AG08396 (cell line): ENCODE data around the gene RMP24.
"Not testable (repeated sequence)": the region's sequence is repeated elsewhere in the genome, so short reads cannot be mapped to it uniquely, and the experiment has no call there.

ENCODE experiments used
- DNase-seq: peaks from one replicate; pipeline ENCODE4 v3.0.0; 2012; ENCODE audit warnings: low spot score, mixed read lengths

The RMP24 gene

DNA sequence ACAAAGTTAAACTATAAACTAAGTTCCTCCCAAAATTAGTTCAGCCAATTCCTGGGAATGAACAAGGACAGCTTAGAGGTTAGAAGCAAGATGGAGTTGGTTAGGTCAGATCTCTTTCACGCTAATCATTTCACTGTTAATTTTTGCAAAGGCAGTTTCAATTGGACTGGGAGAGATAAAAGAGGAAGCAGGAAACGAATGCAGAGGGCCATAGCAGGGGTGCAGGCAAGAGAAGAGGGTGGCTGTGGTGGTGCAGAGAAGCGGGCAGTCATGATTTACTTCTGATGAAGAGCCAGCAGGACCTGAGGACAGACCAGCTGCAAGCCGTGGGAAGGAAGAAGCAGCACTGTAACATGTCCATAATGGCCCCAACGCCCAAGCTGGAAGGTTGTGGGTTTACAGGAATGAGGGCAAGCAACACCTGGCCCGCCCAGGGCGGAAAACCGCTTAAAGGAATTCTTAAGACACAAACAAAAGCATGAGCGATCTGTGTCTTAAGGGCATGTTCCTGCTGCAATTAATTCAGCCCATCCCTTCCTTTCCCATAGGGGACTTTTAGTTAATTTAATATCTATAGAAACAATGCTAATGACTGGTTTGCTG, 4.1 kb upstream of the RMP24 start:
- no peak for DNase-seq

GRCh38 chr18:35969676-35970075, 2.8 kb upstream of the RMP24 start:
- no peak for DNase-seq

- DNase-seq: no peak
Observed at GRCh38 chr18:35971661-35972196, 750 bp upstream of the RMP24 start.

DNA sequence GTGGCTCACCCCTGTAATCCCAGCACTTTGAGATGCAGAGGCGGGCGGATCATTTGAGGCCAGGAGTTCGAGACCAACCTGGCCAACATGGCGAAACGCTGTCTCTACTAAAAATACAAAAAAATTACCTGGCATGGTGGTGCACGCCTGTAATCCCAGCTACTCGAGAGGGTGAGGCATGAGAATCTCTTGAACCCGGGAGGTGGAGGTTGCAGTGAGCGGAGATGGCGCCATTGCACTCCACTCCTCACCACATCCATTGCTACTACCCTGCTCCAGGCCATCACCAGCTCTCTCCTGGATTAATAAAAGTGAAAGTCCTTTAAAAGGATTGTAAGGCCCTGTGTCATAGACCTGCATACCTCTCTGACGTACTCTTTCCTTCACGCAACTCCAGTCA, 1.2 kb downstream of the RMP24 start:
- no peak for DNase-seq

- no peak for DNase-seq
Observed at GRCh38 chr18:35974181-35974580, 1.7 kb downstream of the RMP24 start.

DNA sequence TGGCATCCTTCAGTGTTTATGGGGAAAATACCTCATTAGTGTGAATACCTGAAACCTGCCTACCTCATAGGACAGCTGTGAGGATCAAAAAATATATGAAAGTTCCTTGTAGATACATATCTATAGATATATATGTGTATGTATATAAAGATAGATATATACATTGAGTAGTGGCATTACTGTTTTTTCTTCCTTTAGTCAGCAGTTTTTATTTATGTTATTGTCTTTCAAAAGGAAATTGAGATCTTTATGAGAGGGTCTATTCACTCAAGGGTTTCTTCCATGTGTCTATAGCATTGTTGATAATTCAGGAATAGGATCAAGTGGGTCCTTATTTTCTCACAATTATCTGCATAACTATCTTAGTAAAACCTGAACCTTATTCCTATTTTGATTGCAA, 6.6 kb downstream of the RMP24 start:
- DNase-seq: no peak

DNA sequence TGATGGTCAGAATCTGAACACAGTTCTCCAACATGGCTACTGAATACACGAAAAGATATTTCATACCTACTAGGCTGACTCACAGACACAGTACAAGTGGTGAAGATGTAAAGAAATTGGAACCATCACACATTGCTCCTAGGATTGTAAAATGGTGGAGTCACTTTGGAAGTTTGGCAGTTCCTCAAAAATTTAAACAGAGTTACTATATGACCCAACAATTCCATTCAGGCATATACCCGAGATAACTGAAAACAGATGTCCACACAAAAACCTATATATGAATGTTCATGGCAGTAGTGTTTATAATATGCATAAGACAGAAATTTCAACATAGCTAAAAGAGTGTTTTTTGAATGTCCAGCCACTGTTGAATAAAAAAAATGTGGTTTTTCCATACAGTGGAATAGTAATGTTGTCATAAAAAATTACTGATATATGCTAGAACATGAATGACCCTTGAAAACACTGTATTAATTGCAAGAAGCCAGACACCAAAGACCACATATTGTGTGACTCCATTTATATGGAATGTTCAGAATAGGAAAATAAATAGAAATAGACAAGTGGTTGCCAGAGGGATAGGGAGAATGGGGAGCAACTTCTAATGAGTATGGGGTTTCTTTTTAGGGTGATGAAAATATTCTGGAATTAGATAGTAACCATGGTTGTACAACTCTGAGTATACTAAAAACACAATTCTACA, 10.1 kb downstream of the RMP24 start:
- DNase-seq: no peak

GRCh38 chr18:35983147-35983546, 10.7 kb downstream of the RMP24 start:
- no peak for DNase-seq

DNA sequence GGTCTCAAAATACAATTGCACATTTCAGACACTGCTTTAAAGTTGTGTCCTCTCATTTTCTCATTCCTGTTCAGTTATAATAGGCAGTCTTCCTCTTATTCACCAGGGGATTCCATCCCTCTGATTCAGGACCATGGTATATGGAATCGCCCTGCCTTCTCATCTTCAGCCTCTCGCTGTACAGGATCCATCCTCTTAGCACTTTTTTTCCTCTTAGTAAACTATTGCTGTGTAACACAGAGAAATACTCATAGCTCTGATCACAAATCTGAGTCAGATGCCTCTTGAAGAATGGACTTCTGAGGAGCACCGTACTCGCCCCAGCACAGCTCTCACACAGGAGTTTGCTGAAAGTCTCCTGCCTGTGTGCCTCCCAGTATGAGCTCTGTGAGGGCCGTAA, 11.3 kb downstream of the RMP24 start:
- DNase-seq: peak; percentile 50

DNA sequence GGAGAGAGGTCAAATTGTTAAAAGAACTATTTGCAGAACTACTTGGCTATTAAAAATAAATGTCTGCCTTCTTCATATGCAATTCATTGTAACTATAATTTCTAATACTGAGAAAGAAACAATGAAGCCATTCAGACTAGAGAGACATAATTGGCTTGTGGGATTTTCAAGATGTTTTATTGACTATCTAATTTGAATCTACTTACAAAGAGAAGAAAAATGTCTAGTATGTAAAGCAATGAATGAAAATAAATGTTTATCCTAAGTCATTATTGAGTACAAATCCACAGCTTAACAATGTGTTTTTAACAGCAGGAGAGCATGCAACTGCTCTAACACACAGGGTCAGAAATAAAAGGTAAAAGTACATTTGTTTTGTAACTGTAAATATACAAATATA, 19.2 kb downstream of the RMP24 start:
- no peak for DNase-seq

DNA sequence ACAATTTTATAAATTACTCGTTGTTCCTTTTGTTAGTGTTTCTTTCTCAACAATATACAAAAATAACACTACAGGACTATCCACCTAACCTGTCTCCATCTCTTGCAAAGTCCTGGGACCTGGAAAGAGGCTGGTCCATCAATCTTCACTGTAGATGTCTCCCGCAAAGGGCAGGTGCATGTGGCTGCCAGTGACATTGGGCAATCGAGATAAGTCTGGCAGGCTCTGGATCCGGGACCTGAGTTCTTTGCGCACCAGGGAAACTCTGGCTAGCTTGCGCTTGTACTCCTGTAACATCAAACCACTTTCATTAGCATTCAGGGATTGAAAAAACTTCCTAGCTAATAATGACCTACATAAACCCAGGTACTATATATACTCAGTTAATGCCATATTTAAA, 20.5 kb downstream of the RMP24 start:
- DNase-seq: no peak

GRCh38 chr18:35998967-35999366, 26.5 kb downstream of the RMP24 start:
- DNase-seq: no peak

- no peak for DNase-seq
Observed at GRCh38 chr18:35999925-36000324, 27.4 kb downstream of the RMP24 start.

GRCh38 chr18:36006997-36007396, 34.5 kb downstream of the RMP24 start:
- DNase-seq: no peak

DNA sequence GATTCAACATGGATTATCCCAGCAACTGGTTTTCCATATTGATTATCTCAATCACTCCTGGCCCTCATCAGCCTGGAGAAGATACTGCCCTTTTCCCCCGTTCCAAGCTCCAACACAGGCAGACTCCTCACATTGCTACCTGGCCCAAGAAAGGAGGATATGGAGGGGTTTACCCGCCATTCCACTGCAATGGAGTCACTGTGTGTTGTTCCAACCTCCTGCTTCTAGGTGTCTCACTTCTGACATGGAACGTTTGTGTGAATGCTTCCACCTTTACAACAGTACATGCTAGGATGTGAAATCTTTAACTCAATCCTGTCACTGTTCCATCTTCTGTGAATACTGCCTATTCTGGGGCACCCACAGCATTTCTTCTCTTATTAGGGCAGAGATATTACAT, 36.7 kb downstream of the RMP24 start:
- DNase-seq: no peak

GRCh38 chr18:36012891-36013290, 40.4 kb downstream of the RMP24 start:
- no peak for DNase-seq

- no peak for DNase-seq
Observed at GRCh38 chr18:36015629-36016028, 43.1 kb downstream of the RMP24 start.

DNA sequence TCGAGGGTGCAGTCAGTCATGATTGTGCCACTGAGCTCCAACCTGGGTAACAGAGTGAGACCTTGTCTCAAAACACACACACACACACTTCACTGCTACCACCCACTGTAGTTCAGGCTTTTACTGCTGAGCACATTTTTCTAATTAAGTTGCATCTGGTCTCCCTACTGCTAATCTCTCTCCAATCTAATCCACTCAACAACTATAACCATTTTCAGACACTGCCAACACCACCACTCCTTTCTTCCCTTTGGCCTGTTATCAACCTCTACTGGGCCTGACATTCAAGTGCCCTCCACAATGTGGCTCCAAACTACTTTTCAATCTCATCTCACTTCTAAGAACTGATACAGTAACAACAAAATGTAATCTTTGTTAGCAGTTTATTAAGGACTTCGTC, 44.8 kb downstream of the RMP24 start:
- DNase-seq: no peak

GRCh38 chr18:36020174-36020711, 47.8 kb downstream of the RMP24 start:
- no peak for DNase-seq

- no peak for DNase-seq
Observed at GRCh38 chr18:36023336-36023735, 50.9 kb downstream of the RMP24 start.

DNA sequence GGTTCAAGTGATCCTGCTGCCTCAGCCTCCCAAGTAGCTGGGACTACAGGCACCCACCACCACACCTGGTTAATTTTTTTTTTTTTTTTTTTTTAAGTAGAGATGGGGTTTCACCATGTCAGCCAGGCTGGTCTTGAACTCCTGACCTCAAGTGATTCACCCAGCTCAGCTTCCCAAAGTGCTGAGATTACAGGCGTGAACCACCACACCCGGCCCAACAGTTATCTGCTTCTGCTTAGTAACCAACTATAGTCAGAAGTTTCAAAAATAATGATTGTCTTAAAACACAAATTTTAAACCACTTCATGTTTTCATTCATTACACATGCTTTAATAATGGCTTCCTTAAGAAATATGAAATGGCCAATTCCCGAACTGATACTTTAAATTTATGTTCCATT, 51.8 kb downstream of the RMP24 start:
- not testable (repeated sequence) for DNase-seq

DNA sequence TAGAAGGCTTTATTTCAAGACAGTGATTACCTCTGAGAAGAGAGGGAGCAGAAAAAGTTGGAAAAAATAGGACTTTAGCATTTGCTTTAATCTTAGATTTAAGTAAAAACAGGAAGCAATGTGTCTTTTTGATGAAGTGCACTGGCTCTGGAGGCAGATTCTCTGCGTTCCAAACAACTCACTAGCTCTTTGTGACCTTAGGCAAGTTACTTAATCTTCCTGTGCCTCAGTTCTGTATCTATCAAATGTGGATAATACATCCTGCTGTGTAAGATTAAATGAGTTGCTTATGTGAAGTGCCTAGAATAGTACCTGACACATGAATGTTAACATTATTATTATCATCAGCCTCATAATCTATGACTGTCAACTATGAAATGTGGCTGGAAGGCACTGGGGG, 52.5 kb downstream of the RMP24 start:
- no peak for DNase-seq

DNA sequence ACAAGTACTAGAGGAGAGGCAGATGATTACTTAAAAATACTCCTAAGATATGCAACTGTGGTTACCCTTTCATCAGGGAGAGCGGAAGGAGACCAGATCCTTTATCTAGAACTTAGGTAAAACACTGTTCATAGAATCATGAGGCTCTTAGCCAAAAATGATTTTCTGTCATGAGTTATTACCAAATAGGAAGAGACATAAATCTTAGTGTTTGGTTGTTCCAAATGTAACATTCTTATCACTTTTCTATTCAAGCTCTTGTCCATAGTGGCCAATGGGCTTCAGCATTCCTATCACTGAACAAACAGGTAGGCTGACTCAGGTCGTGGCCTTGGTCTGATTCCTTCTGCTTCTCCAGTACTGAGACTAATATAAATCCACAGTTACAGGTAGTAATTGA, 56.4 kb downstream of the RMP24 start:
- DNase-seq: no peak
